Measurements from ENCODE around the gene CISD3. TPM values are rescaled to one million over a fixed set of nuclear protein-coding genes. Genes with fewer than 3 reads are reported as not detected.
"Not testable (repeated sequence)": the region's sequence is repeated elsewhere in the genome, so short reads cannot be mapped to it uniquely, and the experiment has no call there.

CISD3 gene
- total RNA-seq, 1 donor from 2014 or later, result 27.6 TPM

GRCh38 chr17:38719943-38720641 lies 10.0 kb upstream of the CISD3 start:
- H3K36me3 ChIP-seq, result peaks cover 66 to 75% of the 10 kb centered on the region in 2 donors
- DNase-seq (ENCODE audit: low spot score in 2 of 2), result no peak
- no peak overlapping the region for H3K27ac ChIP-seq
- TF ChIP-seq, protein P1, sequence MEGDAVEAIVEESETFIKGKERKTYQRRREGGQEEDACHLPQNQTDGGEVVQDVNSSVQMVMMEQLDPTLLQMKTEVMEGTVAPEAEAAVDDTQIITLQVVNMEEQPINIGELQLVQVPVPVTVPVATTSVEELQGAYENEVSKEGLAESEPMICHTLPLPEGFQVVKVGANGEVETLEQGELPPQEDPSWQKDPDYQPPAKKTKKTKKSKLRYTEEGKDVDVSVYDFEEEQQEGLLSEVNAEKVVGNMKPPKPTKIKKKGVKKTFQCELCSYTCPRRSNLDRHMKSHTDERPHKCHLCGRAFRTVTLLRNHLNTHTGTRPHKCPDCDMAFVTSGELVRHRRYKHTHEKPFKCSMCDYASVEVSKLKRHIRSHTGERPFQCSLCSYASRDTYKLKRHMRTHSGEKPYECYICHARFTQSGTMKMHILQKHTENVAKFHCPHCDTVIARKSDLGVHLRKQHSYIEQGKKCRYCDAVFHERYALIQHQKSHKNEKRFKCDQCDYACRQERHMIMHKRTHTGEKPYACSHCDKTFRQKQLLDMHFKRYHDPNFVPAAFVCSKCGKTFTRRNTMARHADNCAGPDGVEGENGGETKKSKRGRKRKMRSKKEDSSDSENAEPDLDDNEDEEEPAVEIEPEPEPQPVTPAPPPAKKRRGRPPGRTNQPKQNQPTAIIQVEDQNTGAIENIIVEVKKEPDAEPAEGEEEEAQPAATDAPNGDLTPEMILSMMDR (IDR thresholded peaks at IDR 0.05), result no peak
- H3K4me3 ChIP-seq, result no peak overlapping the region
- no peaks in the 10 kb centered on the region for H3K9me3 ChIP-seq
- intact Hi-C loops (cut with DNase I), result no loop called here
- H3K4me1 ChIP-seq, result no peaks in the 10 kb centered on the region
- H3K27me3 ChIP-seq, result no peaks in the 10 kb centered on the region

DNA sequence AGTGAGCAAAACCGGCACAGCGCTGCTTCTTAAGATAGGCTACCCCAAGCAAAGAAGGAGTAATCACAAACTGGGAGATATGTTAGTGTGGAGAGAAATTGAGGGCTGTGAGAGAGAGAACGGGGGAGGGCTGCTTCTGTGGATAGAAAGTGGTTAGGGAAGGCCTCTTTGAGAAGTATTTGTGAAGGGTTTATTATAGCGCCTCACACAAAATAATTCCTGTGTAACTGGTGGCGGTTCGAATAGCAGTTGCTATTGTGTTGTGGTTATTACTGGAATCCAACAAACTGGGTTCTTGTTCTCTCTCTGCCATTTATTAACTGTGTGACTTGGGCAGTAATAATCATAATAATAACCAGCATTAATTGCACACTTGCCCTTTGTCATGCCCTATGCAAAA lies 9.2 kb upstream of the CISD3 start:
- DNase-seq (ENCODE audit: low spot score in 2 of 2), result no peak
- Histone ChIP-seq H3K9me3 (no peaks in the 10 kb centered on the region), H3K27ac (no peak overlapping the region), H3K4me3 (no peak overlapping the region), H3K27me3 (no peaks in the 10 kb centered on the region), H3K36me3 (peaks cover 58 to 68% of the 10 kb centered on the region in 2 donors), H3K4me1 (no peaks in the 10 kb centered on the region)
- intact Hi-C loops (cut with DNase I), result no loop called here
- TF ChIP-seq, protein P1 (IDR thresholded peaks at IDR 0.05), result no peak

GRCh38 chr17:38721802-38722201 lies 8.3 kb upstream of the CISD3 start:
- H3K4me1 ChIP-seq, result no peaks in the 10 kb centered on the region
- intact Hi-C loops (cut with DNase I), result no loop called here
- peaks cover 49 to 60% of the 10 kb centered on the region in 2 donors for H3K36me3 ChIP-seq
- H3K9me3 ChIP-seq, result no peaks in the 10 kb centered on the region
- DNase-seq (ENCODE audit: low spot score in 2 of 2), result no peak
- no peak overlapping the region for H3K27ac ChIP-seq
- no peaks in the 10 kb centered on the region for H3K27me3 ChIP-seq
- H3K4me3 ChIP-seq, result no peak overlapping the region
- TF ChIP-seq, protein P1 (IDR thresholded peaks at IDR 0.05), result no peak

- Histone ChIP-seq H3K27ac (no peak overlapping the region), H3K4me3 (no peak overlapping the region), H3K36me3 (peaks cover 28 to 42% of the 10 kb centered on the region in 2 donors), H3K4me1 (peaks cover 0 to 4% of the 10 kb centered on the region in 2 donors), H3K27me3 (no peaks in the 10 kb centered on the region), H3K9me3 (no peaks in the 10 kb centered on the region)
- TF ChIP-seq, protein P1 (IDR thresholded peaks at IDR 0.05), result no peak
- intact Hi-C loops (cut with DNase I), result no loop called here
- DNase-seq (ENCODE audit: low spot score in 2 of 2), result no peak
Measured at GRCh38 chr17:38724337-38724988, 5.7 kb upstream of the CISD3 start.

DNA sequence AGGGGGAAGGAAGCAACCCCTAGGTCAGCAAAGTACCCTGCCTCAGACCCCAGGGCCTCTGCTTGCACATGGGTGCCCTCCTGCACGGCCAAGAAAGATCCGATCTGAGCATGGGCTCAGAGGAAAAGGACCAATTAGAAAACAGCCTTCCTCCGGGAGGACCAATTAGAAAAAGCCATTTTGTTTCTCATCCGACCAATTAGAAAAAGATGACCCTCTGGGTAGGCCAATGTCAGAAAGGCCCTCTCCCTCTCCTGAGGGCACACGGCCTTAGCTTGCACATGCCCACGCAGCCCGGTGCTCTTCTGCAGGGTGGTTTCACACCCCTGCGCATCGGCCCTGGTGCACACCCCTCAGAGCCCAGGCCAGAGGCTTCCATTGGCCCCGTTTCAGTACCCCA lies 5.1 kb upstream of the CISD3 start:
- DNase-seq (ENCODE audit: low spot score in 2 of 2), result no peak
- no peaks in the 10 kb centered on the region for H3K27me3 ChIP-seq
- H3K4me3 ChIP-seq, result no peak overlapping the region
- peaks cover 22 to 36% of the 10 kb centered on the region in 2 donors for H3K36me3 ChIP-seq
- intact Hi-C loops (cut with DNase I), result no loop called here
- H3K4me1 ChIP-seq, result peaks cover 0 to 7% of the 10 kb centered on the region in 2 donors
- TF ChIP-seq, protein P1 (IDR thresholded peaks at IDR 0.05), result no peak
- no peak overlapping the region for H3K27ac ChIP-seq
- H3K9me3 ChIP-seq, result no peaks in the 10 kb centered on the region

GRCh38 chr17:38726145-38726544 lies 4.0 kb upstream of the CISD3 start:
- intact Hi-C loops (cut with DNase I), result not testable (repeated sequence)

More at GRCh38 chr17:38726145-38726544, 4.0 kb upstream of the CISD3 start:
- H3K4me3 ChIP-seq; DNase-seq (ENCODE audit: low spot score in 2 of 2); H3K27ac ChIP-seq; H3K9me3 ChIP-seq; H3K27me3 ChIP-seq: not testable (repeated sequence)
- Histone ChIP-seq H3K36me3 (peaks cover 13 to 25% of the 10 kb centered on the region in 2 donors), H3K4me1 (peaks cover 4 to 13% of the 10 kb centered on the region in 2 donors)
